Endothelial cell of hepatic sinusoid (primary cell): ENCODE measurements around the gene PRCP.

Experiments
- in situ Hi-C: cut with HindIII; loops from 2 replicates; pipeline ENCODE4 v1.10.0; 2017; ENCODE audit warnings: low sequenced_read_pairs

Gene PRCP

GRCh38 chr11:82832983-82833382 lies 67.2 kb downstream of the PRCP start:
- in situ Hi-C loops, result no loop called here

- in situ Hi-C loops, result no loop called here
These were observed 68.9 kb downstream of the PRCP start for GRCh38 chr11:82831364-82831763.

GRCh38 chr11:82830746-82831145 lies 69.5 kb downstream of the PRCP start:
- in situ Hi-C loops, result no loop called here

- in situ Hi-C loops, result no loop called here
These were observed 71.1 kb downstream of the PRCP start for GRCh38 chr11:82829101-82829500.

- in situ Hi-C loops, result no loop called here
These were observed 71.8 kb downstream of the PRCP start for GRCh38 chr11:82828472-82828871.

GRCh38 chr11:82826526-82826925 lies 73.7 kb downstream of the PRCP start:
- in situ Hi-C loops, result no loop called here

GRCh38 chr11:82823647-82824619 lies 76.3 kb downstream of the PRCP start:
- in situ Hi-C loops, result no loop called here

GRCh38 chr11:82818409-82819043 lies 81.7 kb downstream of the PRCP start:
- in situ Hi-C loops, result no loop called here

GRCh38 chr11:82815406-82815805 lies 84.8 kb downstream of the PRCP start:
- in situ Hi-C loops, result no loop called here

GRCh38 chr11:82814379-82814778 lies 85.9 kb downstream of the PRCP start:
- in situ Hi-C loops, result no loop called here

- in situ Hi-C loops, result no loop called here
These were observed 88.9 kb downstream of the PRCP start for GRCh38 chr11:82811369-82811768.

GRCh38 chr11:82810738-82811137 lies 89.5 kb downstream of the PRCP start:
- in situ Hi-C loops, result no loop called here

- in situ Hi-C loops, result no loop called here
These were observed 89.9 kb downstream of the PRCP start for GRCh38 chr11:82810326-82810725.

- in situ Hi-C loops, result no loop called here
These were observed 92.6 kb downstream of the PRCP start for GRCh38 chr11:82807646-82808045.

- in situ Hi-C loops, result no loop called here
These were observed 97.5 kb downstream of the PRCP start for GRCh38 chr11:82802710-82803109.

GRCh38 chr11:82796998-82797961 lies 103.0 kb downstream of the PRCP start:
- in situ Hi-C loops, result no loop called here

- in situ Hi-C loops, result no loop called here
These were observed 105.7 kb downstream of the PRCP start for GRCh38 chr11:82794490-82794889.

- in situ Hi-C loops, result no loop called here
These were observed 107.2 kb downstream of the PRCP start for GRCh38 chr11:82792822-82793569.

GRCh38 chr11:82792319-82792718 lies 107.9 kb downstream of the PRCP start:
- in situ Hi-C loops, result no loop called here

- in situ Hi-C loops, result no loop called here
These were observed 108.5 kb downstream of the PRCP start for GRCh38 chr11:82791779-82792178.
